ENCODE results near the gene PDE1A.

PDE1A gene

DNA sequence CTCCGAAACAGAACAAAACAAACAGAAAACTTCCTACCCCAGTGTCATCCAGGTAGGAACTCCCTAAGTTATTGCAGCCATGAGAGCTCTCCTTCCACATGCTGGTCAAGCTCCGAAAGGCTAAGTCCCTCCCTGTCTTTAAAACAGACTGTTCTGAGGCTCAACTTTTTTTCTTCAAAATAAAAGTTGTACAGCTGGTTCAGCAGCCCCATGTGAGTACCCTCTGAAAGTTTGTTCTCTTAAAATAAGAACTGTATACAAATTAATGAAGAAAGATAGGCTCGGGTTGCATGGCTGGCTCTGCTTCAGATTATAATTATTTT lies at the start of gene PDE1A:
PDE1A (minus strand) TSS at position 119 of the 323 bp plus-strand sequence.
- no peak for DNase-seq (ENCODE audit: low spot score)

DNA sequence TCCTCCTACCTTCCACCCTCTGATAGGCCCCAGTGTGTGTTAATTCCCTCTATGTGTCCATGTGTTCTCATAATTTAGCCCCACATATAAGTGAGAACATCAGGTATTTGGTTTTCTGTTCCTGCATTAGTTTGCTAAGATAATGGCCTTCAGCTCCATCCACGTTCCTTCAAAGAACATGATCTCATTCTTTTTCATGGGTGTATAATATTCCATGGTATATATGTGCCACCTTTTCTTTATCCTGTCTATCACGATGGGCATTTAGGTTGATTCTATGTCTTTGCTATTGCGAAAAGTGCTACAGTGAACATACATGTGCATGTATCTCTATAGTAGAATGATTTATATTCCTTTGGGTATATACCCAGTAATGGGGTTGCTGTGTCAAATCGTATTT lies 46.8 kb upstream of the PDE1A start:
- DNase-seq (ENCODE audit: low spot score): no peak

DNA sequence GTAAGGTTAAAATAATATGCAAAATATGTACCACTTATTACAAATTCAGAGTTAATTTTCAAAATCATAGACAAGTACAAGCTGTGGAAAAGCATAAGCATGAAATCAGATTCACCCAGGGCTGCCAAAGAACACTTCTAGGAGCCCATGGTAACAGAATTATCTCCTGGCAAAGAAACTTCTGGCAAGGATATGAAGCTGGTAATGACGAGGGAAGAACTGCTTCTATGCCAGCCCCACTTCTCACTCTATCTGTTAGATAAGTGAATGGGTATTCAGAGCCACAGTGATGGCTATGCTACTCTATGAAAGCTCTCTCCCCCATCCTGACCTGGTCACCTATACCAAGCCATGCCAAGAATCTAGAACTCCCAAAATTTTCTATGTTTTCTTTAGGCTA lies 36.9 kb upstream of the PDE1A start:
- DNase-seq (ENCODE audit: low spot score): no peak

DNA sequence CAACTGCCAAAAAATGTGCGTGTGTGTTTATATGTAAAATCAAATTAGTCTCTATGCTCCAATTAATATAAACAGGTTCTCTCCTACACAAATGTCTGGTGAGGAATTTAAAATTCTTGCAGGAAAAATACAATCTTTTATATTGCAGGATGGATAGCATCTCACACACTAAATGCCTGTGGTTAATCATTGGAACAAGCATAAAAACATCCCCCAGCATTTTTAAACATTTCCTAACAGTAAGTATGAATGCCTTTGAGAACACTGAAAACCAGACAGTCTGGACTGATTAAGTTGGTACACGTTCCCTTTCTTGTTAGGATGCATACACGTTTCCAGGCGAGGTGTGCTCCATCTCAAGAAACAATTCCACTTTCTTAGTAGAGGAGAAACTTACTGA lies 29.9 kb upstream of the PDE1A start:
- no peak for DNase-seq (ENCODE audit: low spot score)

DNA sequence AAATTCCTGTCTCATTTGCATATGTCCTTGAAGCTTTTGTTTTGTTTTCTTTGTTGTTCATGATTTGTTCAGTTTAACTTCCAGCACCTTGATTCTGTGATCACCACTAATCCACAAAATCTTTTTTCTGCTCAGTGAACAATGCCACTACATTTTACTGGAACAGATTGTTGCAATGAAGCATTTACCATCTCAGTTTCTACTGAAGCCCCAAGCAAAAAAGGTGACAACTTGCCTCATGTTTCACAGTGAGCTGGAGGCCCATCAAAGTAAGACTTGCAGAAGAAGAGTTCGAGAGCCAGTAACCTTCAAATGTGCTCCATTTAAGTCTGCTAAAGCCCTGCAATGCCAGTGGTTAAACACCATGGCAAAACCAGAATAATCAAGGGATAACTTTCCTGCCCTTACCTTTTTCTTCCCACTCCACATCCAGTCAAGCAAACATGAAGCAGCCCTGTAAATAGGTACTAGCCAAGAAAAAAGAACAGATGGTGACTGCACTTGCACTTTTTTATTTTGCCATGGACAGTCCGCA lies 25.7 kb upstream of the PDE1A start:
- DNase-seq (ENCODE audit: low spot score): no peak

DNA sequence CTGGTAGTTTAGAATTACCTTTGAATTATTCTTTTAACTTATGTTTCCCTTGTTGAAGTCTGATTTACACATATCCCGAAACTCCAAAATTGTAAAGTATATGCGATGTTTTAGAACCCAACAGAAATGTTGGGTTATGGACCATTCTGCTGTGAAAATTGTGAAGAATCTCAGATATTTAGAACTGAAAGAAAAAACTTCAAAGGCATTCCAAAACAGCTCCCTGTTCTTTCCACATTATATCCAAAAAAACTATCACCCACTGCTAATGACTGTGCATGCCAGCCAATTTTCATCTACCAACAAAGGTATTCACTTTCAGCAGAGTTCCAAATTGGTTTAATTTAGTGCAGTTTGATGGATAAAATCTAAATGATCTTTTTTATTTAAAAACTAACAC lies 21.5 kb upstream of the PDE1A start:
- DNase-seq (ENCODE audit: low spot score): no peak

DNA sequence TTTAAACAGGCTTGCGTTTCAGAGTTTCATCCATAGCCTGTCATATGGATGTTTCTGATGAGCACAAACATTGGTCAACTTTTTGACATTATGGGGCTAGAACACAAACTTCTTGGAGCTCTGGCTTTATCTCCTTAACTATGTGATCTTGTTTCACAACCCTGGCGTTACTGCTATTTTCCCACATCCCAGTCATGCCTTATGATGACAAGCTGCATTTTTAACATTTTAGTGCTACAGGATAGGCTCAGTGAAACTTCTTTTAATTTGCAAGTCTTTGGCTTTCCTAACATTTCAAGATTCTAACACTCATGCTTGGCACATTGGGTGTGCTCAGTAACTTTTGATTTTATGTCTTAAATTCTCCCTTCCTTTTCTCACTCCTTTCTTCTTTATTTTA lies 21.0 kb upstream of the PDE1A start:
- no peak for DNase-seq (ENCODE audit: low spot score)

DNA sequence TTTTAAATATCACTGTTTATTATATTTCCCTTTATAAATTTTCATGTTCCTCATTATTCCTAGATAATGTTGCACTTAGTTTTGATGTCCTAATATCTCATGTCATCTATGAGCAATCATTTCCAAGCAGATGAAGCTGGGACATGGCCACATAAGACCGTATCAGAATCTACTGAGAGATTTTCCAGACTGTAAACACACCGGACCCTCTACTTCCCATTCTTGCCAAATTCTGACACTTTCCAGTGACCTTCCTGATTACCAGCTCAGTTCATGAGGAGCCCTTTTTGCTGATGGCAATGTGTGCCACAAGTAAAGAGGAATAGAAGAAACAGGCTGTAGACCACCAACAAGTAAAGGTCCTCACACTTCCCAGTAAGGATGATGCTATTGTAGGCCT lies 20.3 kb upstream of the PDE1A start:
- no peak for DNase-seq (ENCODE audit: low spot score)

DNA sequence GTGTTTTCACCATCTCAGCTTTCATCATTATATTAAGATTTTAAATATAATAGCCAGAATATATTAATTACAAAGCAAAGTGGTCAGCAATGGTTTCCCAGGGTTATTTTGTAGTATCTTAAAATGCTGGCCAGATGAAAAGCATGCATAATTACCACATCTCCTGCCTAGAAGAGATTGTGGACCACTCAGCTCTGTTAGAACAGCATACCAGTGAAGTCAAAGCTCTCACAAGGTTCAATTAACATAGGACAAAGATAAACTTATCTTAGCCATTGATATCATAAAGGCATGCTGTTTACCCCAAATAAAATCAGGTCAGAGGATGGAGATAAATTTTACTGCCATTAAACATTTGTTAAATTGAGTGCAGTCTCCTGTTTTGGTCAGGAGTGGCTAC lies 19.3 kb upstream of the PDE1A start:
- no peak for DNase-seq (ENCODE audit: low spot score)

DNA sequence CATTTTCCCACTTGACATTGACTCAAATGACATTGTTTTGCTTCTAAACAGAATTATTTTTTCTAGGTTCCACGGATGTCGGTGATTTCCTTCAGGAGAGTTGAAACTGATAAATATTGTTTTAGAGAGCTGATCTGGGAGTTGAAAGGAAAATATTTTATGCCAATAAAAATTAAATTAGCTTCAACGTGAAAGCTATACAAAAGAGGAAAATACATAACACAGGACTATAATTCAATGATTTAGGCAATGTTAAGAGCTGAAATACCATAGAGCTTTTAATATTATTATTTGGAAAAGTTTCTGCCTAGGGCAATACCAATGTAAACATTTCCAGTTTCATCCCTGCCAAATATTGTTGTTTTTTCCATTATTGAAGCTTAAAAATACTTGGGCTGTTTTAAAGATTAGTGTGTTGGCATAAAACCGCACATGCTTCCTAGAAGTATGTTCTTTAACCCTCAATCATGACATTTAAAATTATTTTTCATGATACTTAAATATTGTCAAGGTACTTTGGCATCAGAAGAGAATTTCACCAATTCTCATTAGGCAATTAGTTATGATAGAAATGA lies 18.6 kb upstream of the PDE1A start:
- DNase-seq (ENCODE audit: low spot score): no peak

DNA sequence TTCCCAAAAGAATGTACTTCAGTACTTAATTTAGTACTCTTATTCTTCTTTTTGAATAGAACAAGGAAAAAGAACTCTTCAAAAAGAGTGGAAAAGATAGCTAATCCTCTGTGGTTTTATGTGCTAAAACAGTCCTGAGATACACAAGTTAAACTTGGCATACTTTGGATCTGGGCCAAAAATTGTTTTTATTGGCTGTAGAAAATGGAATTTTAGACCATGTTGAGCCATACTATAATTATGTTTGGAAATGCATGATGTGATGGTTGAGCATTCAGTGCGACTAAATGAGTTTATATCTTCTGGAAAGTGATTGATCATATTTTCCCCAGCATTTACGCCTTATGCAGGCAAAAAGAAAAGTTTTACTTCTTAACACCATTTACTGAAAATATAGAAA lies 18.0 kb upstream of the PDE1A start:
- no peak for DNase-seq (ENCODE audit: low spot score)

DNA sequence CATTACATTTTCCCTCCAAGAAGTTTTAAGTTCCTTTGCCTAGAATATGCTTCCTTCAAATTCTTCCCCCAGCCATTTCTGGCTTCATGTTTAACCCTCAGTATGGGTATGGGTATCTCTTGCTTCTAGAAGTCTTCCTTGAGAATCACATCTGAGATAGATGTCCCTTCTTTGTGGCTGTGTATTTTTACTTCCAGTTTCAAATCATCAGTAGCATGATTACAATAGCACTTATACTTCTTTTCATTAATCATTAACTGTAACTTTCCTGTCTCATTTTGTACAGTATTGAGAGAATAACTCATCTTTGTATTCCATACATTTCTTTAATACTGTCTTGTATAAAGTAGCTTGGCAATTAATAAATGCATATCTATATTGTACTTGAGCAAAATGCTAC lies 17.3 kb upstream of the PDE1A start:
- DNase-seq (ENCODE audit: low spot score): no peak

DNA sequence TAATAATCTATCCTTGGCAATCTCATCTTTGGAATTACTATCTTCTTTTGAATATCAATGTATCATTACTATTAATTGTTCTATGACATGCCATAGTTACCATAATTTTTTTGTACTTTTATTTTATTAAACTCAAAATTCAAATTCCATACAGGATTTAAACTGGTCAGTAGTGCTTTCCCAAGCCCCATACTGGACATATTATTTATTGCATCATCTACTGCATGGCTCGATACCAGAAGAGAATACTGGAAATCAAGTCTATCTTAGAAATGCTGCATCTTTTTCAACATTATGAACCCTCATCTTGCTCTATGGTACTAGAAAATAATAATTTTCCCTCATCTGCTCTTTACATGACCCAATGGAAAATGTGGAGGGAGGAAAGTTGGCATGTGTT lies 9.4 kb upstream of the PDE1A start:
- DNase-seq (ENCODE audit: low spot score): no peak

DNA sequence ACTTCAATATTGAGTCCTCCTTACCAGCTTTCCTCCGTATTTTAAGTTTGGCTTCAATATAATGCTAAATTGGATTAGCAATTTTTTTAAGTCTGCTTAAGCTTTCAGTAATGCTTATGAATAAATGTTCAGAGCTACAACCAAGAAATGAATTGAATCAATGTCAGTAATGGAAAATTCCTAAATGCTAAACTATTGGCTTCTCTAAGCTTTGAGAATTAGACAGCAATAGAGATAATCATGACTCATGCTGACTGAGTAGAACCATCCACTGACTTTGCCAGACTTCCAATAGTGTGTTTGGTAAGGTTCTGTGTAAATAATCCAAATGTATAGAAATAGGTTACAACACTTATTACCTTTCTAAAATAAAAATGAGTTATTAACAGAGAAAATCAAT lies 8.9 kb upstream of the PDE1A start:
- DNase-seq (ENCODE audit: low spot score): no peak

DNA sequence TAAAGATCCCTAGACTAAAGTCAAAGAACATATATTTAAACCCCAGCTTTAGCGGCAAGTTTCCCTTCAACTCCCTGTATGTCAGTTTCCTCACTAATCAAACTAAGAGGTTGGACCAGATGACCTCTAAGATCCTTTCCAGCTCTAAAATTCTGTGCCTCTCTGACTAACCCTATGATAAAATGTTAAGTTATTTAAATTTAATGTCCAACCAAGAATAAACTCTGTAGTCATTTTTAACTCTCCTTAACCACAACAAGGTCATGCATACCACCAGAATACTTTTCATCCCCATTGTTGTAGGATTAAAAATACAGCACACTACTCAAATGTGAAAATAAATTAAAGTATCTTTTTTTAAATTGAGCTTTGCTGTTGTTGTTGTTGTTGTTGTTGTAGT lies 5.2 kb upstream of the PDE1A start:
- DNase-seq (ENCODE audit: low spot score): no peak

DNA sequence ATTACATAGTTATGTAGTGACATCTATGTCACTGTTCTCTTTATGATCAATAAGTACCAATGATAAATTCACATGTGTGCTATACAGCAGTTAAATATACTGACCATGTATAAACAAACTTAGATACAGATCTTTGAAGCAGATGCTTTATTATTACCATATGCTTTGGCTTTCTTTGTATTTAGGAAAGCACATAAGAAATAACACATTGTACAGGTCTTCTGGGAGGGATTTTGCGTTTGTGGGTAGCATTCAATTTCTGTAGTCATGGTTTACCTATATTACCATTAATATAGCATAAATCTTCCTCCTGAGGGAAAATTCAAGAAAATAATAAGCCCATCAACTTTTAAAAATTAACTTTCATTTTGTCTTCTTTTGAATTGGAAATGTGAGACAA lies 1.6 kb upstream of the PDE1A start:
- no peak for DNase-seq (ENCODE audit: low spot score)

DNA sequence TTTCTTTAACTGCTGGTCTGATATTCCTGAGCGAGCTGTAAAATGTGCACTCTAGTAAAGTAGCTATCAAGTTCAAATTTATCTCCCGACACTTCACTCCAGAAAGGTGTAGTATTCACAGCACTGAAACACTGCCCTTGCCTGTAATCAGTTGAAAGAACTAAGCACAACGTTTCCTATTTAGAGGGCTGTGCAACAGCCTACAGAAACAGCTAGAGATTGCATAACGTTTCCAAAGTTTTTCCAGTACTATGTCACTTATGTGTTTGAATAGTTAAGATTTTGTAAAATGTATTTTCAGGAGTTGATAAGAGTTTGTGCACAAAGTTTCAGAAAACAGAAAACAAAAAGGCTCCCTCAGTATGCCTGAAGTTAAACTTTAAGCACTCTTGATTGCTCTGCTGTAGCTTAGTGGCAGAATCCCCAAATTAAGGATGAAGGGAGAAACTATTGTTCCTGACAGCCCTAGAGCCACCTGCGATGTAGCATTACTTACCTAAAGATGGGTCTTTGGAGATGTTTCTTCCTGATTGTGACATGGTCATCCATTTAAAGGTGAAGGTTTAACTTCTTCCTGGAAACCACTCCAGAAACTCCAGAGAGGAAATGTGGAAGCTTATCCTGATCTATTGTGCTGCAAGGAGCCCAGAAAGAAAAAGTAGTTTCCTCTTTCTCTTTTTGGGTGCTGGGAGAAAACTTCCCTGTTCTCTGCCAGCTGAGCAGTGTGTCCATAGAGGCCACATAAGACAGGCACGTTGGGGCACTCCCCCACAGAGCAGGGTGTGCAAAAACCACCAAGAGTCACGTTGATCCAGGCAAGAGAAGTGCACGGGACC lies 536 bp downstream of the PDE1A start:
- no peak for DNase-seq (ENCODE audit: low spot score)

DNA sequence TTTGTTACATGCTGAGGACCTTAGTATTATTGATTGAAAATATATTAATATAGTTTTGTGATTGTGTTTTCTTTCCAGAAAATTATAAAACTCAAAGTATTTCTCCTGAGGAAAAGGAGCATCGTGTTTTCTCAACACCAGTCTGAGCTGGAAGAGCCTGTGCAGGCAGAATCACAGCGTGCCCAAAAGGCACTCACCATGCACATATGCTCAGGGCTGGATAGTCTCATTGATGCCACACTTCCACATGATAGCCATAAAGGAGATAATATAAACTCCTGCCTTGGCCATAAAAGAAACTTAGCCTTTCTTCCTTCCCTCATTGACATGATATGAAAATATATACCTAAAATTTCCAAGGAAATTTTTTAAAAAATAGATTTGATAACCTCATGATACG lies 4.0 kb downstream of the PDE1A start:
- no peak for DNase-seq (ENCODE audit: low spot score)

DNA sequence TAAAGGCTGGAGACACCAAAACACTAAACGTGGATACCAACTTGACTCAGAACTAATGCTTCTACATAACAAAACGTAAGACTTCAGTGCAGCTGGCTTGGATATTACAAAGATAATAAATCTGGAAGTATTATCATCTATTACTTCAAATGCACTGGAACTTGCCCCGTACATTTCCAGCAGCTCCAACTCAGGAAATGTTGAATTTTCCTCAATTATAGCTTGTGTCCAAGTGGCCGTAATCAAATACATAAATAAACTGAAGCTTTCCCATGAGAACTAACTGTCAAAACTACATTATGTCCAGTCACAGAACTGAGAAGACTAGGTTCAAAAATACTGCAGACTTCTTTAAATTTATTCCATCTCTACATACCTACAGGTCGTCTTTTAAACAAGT lies 6.2 kb downstream of the PDE1A start:
- DNase-seq (ENCODE audit: low spot score): no peak

DNA sequence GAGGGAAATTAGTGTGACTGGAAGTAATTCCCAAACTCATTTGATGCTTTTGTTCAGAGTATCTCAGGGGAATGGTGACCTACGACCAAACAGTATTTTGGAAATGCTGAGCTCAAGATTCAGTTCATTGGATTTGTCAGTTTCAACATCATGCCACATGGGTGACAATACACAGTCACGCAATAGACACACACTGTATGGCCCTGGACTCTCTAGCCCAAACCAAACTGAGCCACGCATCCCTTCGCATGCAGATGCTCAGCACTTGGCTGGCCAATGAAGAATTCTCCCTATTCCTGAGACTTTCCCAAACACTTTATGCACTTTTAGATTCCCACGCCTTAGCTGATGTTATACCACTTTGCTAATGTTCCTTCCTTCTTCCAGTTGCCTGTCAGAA lies 10.0 kb downstream of the PDE1A start:
- DNase-seq (ENCODE audit: low spot score): no peak

DNA sequence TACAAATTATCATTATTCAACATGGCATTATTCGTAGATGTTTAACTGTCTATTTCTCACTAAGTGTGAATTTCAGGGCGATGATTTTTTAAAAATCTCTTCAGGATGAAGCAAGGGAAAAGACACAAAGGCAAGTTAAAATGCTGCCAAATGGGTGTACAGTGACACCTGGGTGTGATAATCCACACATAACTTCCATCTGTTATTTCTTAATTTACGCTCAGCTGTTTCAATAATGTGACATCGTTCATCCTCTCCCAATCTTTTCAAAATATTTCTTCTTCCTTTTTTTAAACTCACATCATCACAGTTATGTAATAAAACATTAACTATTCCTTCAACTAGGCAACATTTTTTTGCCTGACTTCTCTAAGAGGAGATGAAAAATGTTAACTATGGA lies 10.6 kb downstream of the PDE1A start:
- DNase-seq (ENCODE audit: low spot score): no peak

DNA sequence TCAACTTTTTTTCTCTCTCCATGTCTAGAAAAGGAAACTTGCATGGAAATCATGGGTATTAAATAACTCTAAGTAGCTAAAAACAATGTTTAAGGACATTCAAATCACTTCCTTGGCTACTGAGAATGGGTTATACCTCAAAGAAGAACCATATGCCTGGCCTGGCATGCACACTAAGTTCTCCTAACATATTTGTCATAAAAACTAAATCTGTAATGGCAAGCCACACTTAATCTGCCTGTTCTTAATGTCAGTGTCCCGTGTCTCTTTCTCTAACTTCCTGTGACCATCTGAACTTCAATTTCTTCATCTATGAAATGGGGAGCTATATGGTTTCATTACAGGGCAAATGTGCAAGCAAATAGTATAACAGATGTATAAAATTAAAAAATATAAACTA lies 11.1 kb downstream of the PDE1A start:
- no peak for DNase-seq (ENCODE audit: low spot score)

DNA sequence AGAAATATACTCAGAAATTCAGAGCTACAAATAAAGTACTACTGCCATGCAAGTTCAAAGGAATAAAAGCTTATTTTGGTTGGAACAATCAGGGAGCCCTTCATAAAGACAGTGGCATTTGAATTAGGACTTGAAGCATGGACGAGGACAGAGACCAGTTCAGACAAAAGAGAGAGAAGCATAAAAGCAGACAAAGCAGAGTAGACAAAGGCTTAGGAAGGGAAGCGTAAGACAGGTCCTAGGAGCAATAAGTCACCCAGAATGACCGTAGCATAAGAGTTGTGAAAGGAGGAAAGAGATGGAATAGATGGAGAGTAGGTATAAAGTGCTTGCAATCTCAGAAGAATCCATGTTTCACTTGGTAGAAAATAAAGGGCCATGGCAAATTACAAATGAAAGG lies 14.0 kb downstream of the PDE1A start:
- DNase-seq (ENCODE audit: low spot score): no peak

DNA sequence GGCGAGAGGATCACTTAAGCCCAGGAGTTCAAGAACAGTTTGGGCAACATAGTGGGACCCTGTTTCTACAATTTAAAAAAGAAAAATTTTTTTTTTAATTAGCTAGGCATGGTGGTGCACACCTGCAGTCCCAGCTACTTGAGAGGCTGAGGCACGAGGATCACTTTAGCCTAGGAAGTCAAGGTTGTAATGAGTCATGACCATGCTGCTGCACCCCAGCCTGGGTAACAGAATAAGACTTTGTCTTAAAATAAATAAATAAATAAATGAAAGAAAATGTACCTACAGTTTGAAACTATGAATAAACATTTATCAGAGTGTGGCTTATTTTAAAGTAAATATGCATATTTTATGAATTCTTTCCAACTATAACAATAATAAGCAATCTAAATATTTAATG lies 16.7 kb downstream of the PDE1A start:
- no peak for DNase-seq (ENCODE audit: low spot score)

All from iPS-NIHi11 (cell line).